SU-DHL-6 (cell line): Measurements from ENCODE around the gene CTNND2.

Source experiments
- CTCF ChIP-seq: fragments of 200-600 bp; sonication (generic); IDR thresholded peaks from one replicate; pipeline ENCODE4 v1.5.1; 2017; ENCODE audit warnings: antibody characterized with exemption, mild to moderate bottlenecking, low read length, moderate library complexity; ENCODE audit not compliant: insufficient read depth, poor library complexity, severe bottlenecking
- EZH2phosphoT487 ChIP-seq: fragments of 200-600 bp; sonication (generic), shearing (Covaris generic); conservative IDR thresholded peaks from 2 replicates; pipeline ENCODE4 v1.6.1; 2018; ENCODE audit warnings: mild to moderate bottlenecking, antibody characterized with exemption, low read length, moderate library complexity, mixed read lengths

- no peak for TF ChIP-seq CTCF
- no peak for TF ChIP-seq EZH2phosphoT487
Measured at GRCh38 chr5:11009576-11009975, 894.7 kb downstream of the CTNND2 start.
